Mucosa of rectum (tissue), 2 donors: Measurements from ENCODE around the gene GRIP2.

ENCODE experiments used
- H3K27ac ChIP-seq, 2 donors: one replicate each; pipeline ENCODE4 v1.7.0; 2013; ENCODE audit warnings: inconsistent platforms in 2 of 2, low read depth in 2 of 2, low read length in 2 of 2
- H3K27me3 ChIP-seq, 2 donors: one replicate each; pipeline ENCODE4 v1.7.0; 2013; ENCODE audit warnings: low read length in 2 of 2; ENCODE audit not compliant: control insufficient read depth in 2 of 2, insufficient read depth in 2 of 2
- H3K36me3 ChIP-seq, 2 donors: one replicate each; pipeline ENCODE4 v1.7.0; 2013; ENCODE audit warnings: low read length in 2 of 2; ENCODE audit not compliant: control insufficient read depth in 2 of 2, insufficient read depth in 2 of 2
- H3K4me1 ChIP-seq, 2 donors: one replicate each; pipeline ENCODE4 v1.7.0; 2013; ENCODE audit warnings: low read length in 2 of 2, mild to moderate bottlenecking in 1 of 2; ENCODE audit not compliant: control insufficient read depth in 2 of 2, insufficient read depth in 2 of 2
- H3K4me3 ChIP-seq, 2 donors: one replicate each; pipeline ENCODE4 v1.7.0; 2013; ENCODE audit warnings: low read length in 2 of 2
- H3K9ac ChIP-seq, 2 donors: one replicate each; pipeline ENCODE4 v1.7.0; 2013; ENCODE audit warnings: low read length in 2 of 2, low read depth in 1 of 2, mild to moderate bottlenecking in 1 of 2
- H3K9me3 ChIP-seq, 2 donors: one replicate each; pipeline ENCODE4 v1.7.0; 2013; ENCODE audit warnings: low read length in 2 of 2; ENCODE audit not compliant: control insufficient read depth in 2 of 2
- donor health status: healthy.
- donor health status: Normal muscosa, but diverticular disease.

Gene GRIP2

GRCh38 chr3:14574183-14574582, 34.0 kb upstream of the GRIP2 start:
- H3K9ac ChIP-seq = no peak overlapping the region
- H3K4me3 ChIP-seq = no peak overlapping the region
- no peaks in the 10 kb centered on the region for H3K36me3 ChIP-seq
- H3K27me3 ChIP-seq = peaks cover 0 to 9% of the 10 kb centered on the region in 2 donors
- no peak overlapping the region for H3K27ac ChIP-seq
- H3K9me3 ChIP-seq = no peaks in the 10 kb centered on the region
- no peaks in the 10 kb centered on the region for H3K4me1 ChIP-seq

- no peaks in the 10 kb centered on the region for H3K9me3 ChIP-seq
- no peak overlapping the region for H3K9ac ChIP-seq
- no peaks in the 10 kb centered on the region for H3K4me1 ChIP-seq
- H3K27me3 ChIP-seq = peaks cover 0 to 9% of the 10 kb centered on the region in 2 donors
- H3K36me3 ChIP-seq = no peaks in the 10 kb centered on the region
- no peak overlapping the region for H3K27ac ChIP-seq
- no peak overlapping the region for H3K4me3 ChIP-seq
These were observed 33.6 kb upstream of the GRIP2 start for GRCh38 chr3:14573706-14574105.

- peaks cover under 1 to 5% of the 10 kb centered on the region in 2 donors for H3K27me3 ChIP-seq
- H3K4me1 ChIP-seq = no peaks in the 10 kb centered on the region
- no peak overlapping the region for H3K27ac ChIP-seq
- H3K4me3 ChIP-seq = no peak overlapping the region
- no peaks in the 10 kb centered on the region for H3K9me3 ChIP-seq
- no peaks in the 10 kb centered on the region for H3K36me3 ChIP-seq
- no peak overlapping the region for H3K9ac ChIP-seq
These were observed 30.7 kb upstream of the GRIP2 start for GRCh38 chr3:14570864-14571263.

GRCh38 chr3:14570089-14570488, 29.9 kb upstream of the GRIP2 start:
- H3K4me1 ChIP-seq = no peaks in the 10 kb centered on the region
- no peak overlapping the region for H3K4me3 ChIP-seq
- no peaks in the 10 kb centered on the region for H3K36me3 ChIP-seq
- H3K9me3 ChIP-seq = no peaks in the 10 kb centered on the region
- H3K27me3 ChIP-seq = peaks cover 3 to 5% of the 10 kb centered on the region in 2 donors
- H3K27ac ChIP-seq = no peak overlapping the region
- no peak overlapping the region for H3K9ac ChIP-seq

GRCh38 chr3:14569474-14570000, 29.4 kb upstream of the GRIP2 start:
- Histone ChIP-seq H3K27me3 (peaks cover 3 to 5% of the 10 kb centered on the region in 2 donors), H3K9me3 (no peaks in the 10 kb centered on the region), H3K4me1 (no peaks in the 10 kb centered on the region), H3K4me3 (no peak overlapping the region), H3K9ac (no peak overlapping the region), H3K36me3 (no peaks in the 10 kb centered on the region), H3K27ac (no peak overlapping the region)

- Histone ChIP-seq H3K27me3 (peaks cover 5 to 9% of the 10 kb centered on the region in 2 donors), H3K9ac (no peak overlapping the region), H3K36me3 (no peaks in the 10 kb centered on the region)
These were observed 28.1 kb upstream of the GRIP2 start for GRCh38 chr3:14568269-14568668.

GRCh38 chr3:14566812-14567211, 26.7 kb upstream of the GRIP2 start:
- no peak overlapping the region for H3K27ac ChIP-seq
- no peak overlapping the region for H3K4me3 ChIP-seq
- H3K9ac ChIP-seq = no peak overlapping the region
- H3K27me3 ChIP-seq = peaks cover 5 to 9% of the 10 kb centered on the region in 2 donors
- no peaks in the 10 kb centered on the region for H3K9me3 ChIP-seq
- H3K4me1 ChIP-seq = no peaks in the 10 kb centered on the region
- no peaks in the 10 kb centered on the region for H3K36me3 ChIP-seq

More at GRCh38 chr3:14568269-14568668, 28.1 kb upstream of the GRIP2 start:
- Histone ChIP-seq H3K4me3 (no peak overlapping the region), H3K27ac (no peak overlapping the region), H3K9me3 (no peaks in the 10 kb centered on the region), H3K4me1 (no peaks in the 10 kb centered on the region)

GRCh38 chr3:14565868-14566588, 25.9 kb upstream of the GRIP2 start:
- no peak overlapping the region for H3K4me3 ChIP-seq
- peaks cover 3 to 9% of the 10 kb centered on the region in 2 donors for H3K27me3 ChIP-seq
- no peaks in the 10 kb centered on the region for H3K4me1 ChIP-seq
- H3K9me3 ChIP-seq = no peaks in the 10 kb centered on the region
- no peak overlapping the region for H3K9ac ChIP-seq
- H3K36me3 ChIP-seq = no peaks in the 10 kb centered on the region
- H3K27ac ChIP-seq = no peak overlapping the region

- Histone ChIP-seq H3K9me3 (no peaks in the 10 kb centered on the region), H3K27ac (no peak overlapping the region), H3K4me1 (no peaks in the 10 kb centered on the region), H3K9ac (no peak overlapping the region), H3K36me3 (no peaks in the 10 kb centered on the region), H3K27me3 (peaks cover 0 to 9% of the 10 kb centered on the region in 2 donors), H3K4me3 (no peak overlapping the region)
These were observed 24.6 kb upstream of the GRIP2 start for GRCh38 chr3:14564741-14565140.

GRCh38 chr3:14563946-14564539, 23.9 kb upstream of the GRIP2 start:
- Histone ChIP-seq H3K4me3 (no peak overlapping the region), H3K9ac (no peak overlapping the region), H3K36me3 (no peaks in the 10 kb centered on the region), H3K27me3 (peaks cover 0 to 9% of the 10 kb centered on the region in 2 donors), H3K27ac (no peak overlapping the region), H3K9me3 (no peaks in the 10 kb centered on the region), H3K4me1 (no peaks in the 10 kb centered on the region)
